Activated CD4-positive, CD25-positive, alpha-beta regulatory T cell treated with anti-CD3 and anti-CD28 coated beads, Interleukin-2, amount 50 U/mL, for 16 hours (primary cell): ENCODE data around the gene ATG7.

Experiments
- DNase-seq: peaks from one replicate; pipeline ENCODE4 v3.0.0-alpha.2; 2020; ENCODE audit warnings: low read depth, low spot score

Gene ATG7

DNA sequence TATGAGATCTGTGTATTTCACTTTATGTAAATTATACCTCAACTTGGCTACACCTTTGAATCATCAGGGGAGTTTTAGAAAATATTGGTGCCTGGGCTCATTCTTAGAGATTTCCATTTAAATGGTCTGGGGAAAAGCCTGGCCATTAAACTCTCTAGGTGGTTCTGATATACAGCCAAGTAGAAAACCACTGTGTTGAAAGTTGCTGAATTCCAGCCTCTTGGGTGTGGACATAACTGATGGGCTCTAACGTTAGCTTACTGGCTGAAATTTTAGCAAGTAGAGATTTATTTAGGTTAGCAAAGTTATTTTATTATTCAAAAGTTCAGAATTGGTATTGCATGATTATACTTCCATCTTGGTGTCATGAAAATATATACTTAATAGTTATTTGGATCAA lies 84.1 kb downstream of the ATG7 start:
- no peak for DNase-seq

DNA sequence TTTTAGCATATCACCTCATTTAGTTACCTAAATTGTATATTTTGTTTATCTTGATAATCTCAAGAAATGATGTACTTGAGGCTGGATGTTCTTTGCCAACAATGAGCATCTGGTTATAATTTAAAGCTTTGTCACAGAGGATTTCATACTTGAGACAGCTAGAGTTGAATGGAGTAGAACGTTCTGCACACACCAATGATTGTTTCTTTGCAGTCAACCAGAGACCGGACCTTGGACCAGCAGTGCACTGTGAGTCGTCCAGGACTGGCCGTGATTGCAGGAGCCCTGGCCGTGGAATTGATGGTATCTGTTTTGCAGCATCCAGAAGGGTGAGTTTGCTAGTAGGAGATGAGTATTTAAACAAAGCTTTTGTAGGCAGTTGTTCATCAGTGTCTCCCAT lies 90.4 kb downstream of the ATG7 start:
- DNase-seq, result no peak

DNA sequence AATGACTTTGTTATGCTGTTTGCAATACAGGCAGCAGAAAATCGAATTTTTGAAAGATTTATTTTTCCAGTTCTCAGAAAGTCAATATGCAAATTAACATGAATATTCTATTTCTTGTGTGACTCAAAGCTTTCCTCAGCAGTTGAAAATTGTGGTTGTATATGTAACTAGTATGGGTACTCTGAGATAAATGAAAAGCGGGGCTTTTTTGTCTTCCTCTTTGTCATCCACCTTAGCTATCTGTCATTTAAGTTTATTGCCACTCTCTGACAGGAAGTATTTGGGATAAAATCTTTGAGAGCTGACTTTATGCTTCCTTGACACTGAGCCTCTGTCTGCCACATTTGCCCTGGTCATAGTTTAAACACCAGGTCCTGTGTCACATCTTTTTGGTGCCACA lies 91.5 kb downstream of the ATG7 start:
- no peak for DNase-seq

DNA sequence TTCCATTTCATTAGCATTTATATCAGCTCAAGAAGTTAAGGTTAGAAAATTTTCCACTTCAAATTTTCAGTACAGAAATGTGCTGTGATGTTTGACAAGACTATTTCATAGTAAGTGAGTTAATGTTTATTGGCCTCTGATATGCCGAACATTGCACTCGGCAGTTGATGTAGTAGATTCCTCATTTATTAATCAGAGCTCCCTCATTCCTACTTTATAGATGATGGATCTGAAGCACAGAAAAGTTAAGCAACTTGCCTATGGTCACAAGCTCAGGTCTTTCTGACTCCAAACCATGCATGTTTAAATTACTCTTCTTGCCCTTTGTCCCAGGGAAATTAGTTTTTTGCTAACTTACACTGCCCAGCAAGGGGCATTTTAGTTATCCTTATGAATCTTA lies 92.0 kb downstream of the ATG7 start:
- DNase-seq, result no peak

DNA sequence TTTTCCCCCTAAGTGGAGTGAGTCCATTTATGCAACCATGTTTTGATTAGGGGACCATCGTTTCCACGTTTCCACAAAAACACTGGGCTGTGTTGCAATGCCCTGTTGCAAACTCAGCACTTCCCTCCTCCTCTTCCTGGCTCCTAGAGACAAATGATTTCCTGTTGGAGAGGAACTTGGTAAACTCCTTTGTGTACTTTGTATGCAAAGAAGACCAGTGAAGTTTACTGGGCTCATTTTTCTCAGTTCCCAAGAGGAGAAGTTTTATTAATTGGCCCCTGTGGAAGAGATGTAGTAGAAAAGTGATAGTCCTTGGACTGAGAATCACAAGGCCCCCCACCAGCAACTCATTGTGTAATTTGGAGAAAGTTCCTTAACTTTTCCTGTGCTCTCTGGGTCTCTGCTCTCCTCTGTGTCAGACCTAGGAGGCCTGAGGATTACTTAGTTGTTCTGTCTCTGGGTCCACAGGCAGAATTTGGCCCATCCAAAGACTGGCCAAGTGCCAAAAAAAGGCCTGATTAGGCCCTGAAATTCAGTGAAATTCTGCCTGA lies 95.0 kb downstream of the ATG7 start:
- DNase-seq, result no peak

DNA sequence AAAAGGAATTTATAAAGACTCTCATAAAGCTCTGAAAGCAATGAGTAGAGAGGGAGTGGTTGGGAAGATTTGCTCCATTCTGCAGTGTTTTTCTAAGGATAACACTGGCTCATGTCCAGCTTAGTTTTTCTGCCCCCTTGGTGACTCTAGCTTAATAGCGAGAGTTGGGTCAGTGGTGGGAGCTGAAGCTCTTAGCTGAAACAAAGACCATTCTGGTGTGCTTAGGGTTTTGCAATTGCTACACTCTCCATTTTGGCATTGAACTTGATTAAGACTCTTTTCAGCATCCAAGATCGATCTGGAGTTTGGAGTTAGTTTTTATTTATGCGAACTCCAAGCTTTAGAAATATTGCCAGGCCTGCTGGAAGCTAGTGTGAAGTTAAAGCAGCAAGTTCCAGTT lies 98.0 kb downstream of the ATG7 start:
- DNase-seq, result no peak

DNA sequence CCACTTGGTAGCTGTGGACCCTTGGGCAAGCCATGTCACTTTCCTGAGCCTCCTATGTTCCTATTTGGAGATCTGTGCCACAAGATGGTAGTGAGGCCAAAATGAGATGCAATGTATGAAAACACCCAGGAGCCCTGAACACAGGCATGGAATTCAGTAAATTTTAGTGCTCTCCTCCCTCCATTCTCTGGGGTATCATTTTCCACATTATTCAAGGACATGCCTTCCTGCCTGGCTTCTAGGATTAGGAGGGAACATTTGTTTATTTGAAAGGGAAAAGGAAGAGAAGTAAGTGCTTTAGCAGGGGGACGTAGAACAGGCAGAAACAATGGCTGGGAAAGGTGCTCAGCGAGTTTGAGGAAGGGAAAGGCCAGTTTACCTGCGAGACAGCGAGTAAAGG lies 98.8 kb downstream of the ATG7 start:
- no peak for DNase-seq

DNA sequence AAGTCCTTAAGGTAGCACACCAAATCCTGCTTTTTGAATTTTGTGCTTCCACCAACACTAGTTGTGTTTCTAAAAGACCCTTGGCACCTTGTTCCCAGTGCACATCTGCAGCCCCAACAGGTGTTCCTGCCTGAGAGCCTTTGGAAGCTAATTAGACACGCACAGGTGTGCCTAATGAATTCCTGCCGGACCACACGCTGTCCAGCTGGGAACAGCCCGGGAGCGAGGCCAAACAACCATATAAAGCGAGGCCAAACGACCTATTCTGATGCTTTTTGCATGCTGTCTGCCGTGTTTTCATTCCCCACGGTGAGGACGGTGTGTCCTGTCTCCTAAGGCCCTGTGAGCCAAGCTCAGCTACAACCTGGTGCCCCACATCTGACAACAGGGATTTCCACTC lies 99.5 kb downstream of the ATG7 start:
- DNase-seq, result no peak

DNA sequence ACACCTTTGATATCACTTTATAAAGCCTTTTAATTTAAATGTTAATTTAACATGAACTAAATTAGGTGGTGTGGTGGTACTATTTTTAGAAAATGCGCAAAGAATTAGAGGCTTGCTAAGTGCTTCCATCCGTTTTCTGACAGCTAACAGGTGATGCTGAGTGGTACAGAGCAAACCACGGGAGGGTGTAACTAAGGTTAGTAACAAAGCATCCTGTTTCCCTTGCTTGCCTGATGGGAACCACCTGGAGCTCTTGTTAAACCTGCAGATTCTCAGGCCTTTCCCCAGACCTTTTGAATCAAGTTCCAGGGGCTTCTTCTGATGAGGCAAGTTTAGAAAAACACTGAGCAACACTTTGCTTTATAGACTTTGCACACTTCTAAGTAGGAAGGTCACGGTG lies 101.0 kb downstream of the ATG7 start:
- no peak for DNase-seq

DNA sequence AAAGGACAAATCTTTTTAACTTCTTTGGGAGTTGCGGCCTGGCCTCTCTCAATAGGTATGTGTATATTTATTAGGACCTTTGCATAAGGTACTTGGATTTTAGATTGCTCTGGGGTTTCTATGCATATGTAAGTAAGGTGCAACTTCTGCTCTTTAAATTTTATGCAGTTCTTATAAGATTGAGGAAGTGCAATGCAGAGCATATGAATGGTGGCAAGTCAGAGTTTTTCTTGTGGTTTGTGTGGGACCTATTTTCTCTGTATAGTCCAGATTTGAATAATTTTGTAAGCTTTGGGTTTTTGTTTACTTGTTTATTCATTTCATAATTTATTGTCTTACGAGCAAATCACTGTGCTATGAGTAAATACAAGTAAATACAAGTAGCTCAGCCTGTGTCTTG lies 101.5 kb downstream of the ATG7 start:
- no peak for DNase-seq

DNA sequence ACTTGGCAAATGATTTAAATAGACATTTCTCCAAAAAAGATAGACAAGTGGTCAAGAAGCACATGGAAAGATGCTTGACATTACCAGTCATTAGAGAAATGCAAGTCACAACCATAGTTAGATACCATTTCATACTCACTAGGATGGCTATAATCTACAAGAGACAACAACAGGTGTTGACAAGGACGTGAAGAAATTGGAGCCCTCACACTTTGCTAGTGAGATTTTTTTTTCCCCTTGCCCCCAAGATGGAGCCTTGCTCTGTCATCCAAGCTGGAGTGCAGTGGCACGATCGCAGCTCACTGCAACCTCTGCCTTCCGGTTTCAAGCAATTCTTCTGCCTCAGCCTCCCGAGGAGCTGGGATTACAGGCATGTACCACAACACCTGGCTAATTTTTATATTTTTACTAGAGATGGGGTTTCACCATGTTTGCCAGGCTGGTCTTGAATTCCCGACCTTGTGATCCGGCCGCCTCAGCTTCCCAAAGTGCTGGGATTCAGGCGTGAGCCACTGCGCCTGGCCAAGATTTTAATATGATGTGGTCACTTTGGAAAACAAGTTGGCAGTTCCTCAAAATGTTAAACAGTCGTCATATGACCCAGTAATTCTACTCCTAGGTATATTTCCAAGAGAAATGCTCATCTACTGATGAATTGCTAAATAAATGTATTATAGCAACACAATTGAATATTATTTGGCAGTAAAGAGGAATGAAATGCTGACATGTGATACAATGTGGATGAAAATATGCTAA lies 103.3 kb downstream of the ATG7 start:
- DNase-seq, result no peak

DNA sequence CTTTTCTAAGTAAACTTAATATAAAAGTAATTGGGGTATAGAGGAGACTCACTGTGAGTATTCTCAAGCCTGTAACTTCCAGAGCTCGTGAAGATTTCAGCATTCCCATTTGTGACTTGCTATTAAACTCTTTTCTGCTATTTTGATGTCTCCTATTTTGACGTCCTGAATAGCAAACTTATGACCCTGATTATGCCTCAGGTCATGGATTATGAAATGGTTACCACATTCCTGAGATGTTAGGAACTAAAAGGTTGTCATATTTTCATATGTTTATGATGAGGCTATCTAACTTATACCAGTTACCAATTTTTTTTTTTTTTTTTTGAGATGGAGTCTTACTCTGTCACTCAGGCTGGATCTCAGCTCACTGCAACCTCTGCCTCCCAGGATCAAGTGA lies 105.5 kb downstream of the ATG7 start:
- DNase-seq, result no peak

DNA sequence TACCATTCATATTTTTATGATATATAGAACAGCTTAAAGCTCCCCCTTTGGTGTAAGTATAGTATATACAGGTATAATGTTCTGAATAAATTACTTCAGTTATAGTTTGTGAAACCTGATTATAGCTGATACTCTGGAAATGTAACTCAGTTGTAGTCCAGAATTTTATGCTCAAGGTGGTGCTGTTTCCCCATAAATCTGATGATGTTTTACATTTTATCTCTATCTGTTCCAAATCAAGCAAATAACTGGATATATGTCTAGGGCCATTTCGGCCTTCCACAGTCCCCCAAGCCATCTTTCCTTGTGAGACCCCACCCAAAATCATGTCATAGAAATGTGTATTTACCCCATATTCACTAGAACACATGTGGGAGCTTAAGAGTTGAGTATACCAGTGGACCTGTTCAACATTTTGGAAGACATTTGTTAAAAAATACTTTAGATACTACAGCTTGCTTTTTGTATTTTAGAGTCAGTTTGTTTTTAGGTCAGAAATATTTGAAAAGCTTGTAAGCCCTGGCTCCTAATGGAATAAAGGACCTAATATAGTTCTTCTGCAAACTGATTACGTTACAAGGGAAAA lies 107.1 kb downstream of the ATG7 start:
- no peak for DNase-seq

DNA sequence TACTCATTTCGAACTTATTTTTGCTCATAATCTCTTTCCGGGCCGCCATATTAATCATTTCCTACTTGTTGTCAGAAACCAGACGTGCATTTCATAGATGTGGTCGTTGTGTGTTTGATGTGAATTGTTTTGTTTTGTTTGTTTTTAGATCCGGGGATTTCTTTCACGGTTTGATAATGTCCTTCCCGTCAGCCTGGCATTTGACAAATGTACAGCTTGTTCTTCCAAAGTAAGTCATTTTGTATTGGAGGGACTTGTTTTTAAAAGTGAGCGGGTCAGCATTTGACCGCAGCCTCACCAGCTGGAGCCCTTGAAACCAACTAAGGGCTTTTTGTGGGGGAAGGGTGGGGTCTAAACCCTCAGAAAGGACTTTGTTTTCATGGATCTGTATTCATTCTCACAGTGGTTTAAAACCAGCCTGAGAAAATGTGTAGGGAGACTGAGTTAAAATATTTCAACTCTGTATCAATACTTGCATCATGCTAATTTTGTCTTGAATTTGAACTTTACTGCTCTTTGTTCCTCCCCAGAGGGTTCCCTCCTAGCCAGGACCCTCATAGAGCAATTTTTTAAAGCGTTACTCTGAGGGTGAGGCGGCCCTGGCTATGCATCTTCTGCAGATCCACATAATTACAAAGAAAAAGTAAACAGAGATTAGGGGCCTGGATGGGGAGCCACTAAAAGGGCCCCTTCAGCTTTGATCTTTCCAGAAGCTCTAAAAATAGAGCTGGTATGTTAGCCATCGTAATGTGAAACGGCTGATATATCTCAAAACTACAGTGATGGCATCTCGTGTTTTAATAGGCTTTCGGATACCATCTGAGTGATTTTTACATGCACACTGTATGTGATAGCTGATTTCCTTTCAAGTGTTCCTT lies 107.9 kb downstream of the ATG7 start:
- no peak for DNase-seq

DNA sequence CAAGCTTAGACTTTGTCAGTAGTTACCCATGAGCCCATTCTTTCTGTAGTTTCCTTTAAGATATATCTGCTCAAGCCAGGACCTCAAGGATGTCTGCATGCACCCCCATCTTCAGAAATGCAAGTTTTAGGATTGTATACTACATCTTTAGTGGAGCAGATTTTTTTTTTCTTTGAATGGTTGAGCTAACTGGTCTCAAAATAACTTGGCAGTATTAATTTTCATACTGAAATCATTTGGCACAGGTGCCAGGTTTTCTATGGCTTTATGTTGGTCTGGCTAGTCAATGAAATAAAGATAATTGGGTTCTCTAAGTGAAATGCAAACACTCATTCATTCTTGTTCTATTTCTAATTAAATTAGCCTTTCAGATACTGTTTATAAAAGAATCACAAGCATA lies 108.9 kb downstream of the ATG7 start:
- no peak for DNase-seq

DNA sequence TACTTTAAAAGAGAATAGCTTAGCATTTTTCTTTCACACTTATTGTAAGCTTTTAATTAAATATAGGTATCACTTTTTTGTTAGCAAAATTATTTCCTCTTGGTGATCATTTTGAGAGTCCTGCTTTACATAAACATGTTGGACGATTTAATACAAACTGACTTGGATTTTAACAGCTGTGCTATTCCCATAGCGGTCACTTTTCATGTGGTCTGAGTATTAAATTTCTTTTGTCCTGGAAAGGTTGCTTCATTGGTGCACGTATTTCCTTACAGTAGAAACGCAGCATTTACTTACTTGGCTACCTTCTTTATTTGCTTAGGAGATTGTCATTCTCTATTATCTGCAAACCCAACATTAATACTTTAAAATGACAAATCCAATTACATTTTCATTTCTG lies 109.4 kb downstream of the ATG7 start:
- no peak for DNase-seq

DNA sequence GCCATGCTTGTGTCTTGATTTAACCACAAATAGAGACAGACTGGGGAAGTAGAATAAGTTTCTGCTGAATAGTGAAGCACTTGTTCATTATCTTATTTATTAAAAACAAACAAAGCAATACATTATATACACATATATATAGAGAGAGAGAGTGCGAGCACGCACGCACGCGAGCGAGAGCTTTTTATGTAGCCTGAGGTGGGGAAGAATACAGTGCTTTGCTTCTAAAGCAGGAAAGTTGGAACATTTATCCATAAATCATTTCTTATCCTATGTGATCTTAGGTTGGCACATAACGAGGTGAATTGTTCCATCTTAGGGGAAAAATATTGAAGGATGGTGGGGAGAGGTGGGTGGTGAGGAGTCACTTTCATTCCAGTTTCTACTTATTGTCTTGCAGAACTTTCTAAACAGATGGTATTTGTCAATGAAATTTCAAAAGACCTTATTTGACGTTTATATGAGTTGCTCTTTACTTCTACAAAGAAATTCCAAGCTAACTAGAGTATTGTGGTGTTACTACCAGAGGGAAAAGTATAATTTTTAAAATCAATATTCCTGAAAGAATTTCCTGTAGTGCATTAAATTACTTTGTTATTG lies 110.0 kb downstream of the ATG7 start:
- no peak for DNase-seq

DNA sequence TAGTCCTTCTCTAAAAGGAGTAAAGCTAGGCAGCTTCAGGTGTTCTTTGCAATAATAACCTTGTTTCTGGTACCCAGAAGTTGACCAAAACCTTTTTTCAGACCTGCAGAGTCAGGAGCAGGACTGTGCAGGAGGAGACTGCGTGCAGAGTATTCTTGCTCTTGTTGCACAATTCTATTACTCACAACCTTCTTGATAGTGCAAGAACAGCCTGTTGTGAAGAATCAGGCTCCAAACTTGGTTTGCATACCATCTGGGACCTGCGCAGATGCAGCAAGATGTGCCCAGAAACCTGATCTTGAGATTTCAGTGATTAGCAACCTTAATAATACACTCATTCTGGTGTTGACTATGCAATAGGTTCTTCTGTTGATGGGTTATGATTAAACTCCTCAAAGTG lies 111.9 kb downstream of the ATG7 start:
- DNase-seq, result no peak

DNA sequence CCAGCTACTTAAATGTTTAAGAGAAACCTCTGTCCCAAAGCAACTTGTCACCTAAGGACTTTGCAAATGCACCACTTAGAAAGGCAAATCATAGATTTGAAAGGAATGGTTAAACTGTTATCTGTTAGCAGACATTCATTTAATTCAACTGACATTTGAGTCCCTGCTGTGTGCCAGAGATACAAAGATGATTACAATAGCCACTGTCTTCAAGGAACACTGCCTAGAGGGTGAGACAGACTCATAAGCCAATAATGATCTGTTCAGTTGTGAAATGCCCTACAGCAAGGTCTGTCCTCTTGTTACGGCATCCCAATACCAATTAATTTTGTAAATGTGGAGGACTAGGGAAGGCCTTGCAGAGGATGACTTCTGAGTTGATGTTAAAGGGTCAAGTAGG lies 113.1 kb downstream of the ATG7 start:
- no peak for DNase-seq

DNA sequence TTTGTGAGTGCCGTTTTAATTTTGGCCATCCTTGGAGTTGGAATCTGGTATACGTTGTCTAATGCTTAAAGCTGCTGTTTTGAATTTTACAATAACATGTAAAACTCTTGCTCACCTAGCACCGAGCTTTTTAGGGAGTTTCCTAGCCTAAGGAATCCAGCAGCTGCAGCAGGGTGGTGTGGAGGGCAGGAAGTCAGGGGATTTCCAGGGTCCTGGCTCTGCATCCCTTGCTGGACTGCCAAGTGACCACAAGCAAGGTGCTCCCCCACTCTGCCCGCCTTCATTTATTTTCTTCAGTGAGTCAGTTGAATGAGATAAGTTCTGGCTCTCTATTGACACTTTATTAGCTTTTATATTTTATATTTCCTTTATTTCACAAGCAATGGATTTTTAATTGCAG lies 113.7 kb downstream of the ATG7 start:
- no peak for DNase-seq

DNA sequence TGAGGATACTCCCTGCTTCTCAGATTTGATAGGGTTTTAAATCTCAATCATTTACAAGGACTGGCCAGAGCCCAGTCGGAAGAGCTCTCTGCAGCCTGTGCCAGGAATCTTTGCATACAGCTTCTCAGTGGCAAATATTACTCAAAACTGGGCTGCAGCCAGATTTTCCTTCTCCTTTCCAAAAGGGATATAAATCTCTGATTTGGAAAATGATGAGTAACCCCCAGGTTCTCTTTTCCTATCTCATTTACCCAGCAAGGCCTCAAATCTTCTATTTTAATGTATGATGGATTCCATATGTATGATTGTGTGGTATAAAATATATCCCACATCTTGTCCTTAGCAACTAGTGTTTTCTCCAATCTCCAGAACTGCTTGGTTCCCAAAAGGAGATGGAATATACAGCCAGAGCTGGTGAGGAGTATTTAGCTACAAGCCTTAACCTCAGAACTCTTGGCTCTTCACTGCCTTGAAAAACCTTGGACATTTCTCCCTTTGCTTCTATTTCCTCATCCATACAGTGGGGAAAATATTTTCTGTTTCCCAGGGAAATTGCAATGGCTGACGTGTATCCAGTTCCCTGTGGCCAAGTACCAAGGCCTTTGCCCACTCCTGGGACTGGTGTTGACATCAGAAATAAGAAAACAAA lies 114.4 kb downstream of the ATG7 start:
- DNase-seq, result no peak
